T-helper 2 cell treated with Interferon-gamma antibody and Interleukin-4, amounts not matched to agents 5 μg/mL and 100 μg/mL, for 36 hours (primary cell): Measurements from ENCODE around the gene OLAH.

Experiments used
- DNase-seq: peaks from one replicate; pipeline ENCODE4 v3.0.0; 2021; ENCODE audit warnings: low spot score
- H3K27ac Mint-ChIP-seq: one replicate; pipeline ENCODE4 v1.8.0; 2021; ENCODE audit warnings: mild to moderate bottlenecking, mixed read lengths
- H3K27me3 Mint-ChIP-seq: one replicate; pipeline ENCODE4 v1.8.0; 2021; ENCODE audit warnings: low read depth, mixed read lengths
- H3K36me3 Mint-ChIP-seq: one replicate; pipeline ENCODE4 v1.8.0; 2021; ENCODE audit warnings: low read depth, mixed read lengths
- H3K4me1 Mint-ChIP-seq: one replicate; pipeline ENCODE4 v1.8.0; 2021; ENCODE audit warnings: low read depth, mixed read lengths
- H3K4me3 Mint-ChIP-seq: one replicate; pipeline ENCODE4 v1.8.0; 2022; ENCODE audit warnings: mild to moderate bottlenecking, moderate library complexity, mixed read lengths
- H3K9me3 Mint-ChIP-seq: one replicate; pipeline ENCODE4 v1.8.0; 2021; ENCODE audit warnings: mixed read lengths

Gene OLAH

GRCh38 chr10:15091418-15091817, 47.7 kb downstream of the OLAH start:
- Mint-ChIP-seq H3K27ac (no peak overlapping the region), H3K4me1 (peaks cover under 1% of the 10 kb centered on the region), H3K9me3 (no peaks in the 10 kb centered on the region), H3K4me3 (no peak overlapping the region), H3K36me3 (no peaks in the 10 kb centered on the region), H3K27me3 (peaks cover 18% of the 10 kb centered on the region)
- no peak for DNase-seq

- Mint-ChIP-seq H3K27me3 (peaks cover 18% of the 10 kb centered on the region), H3K36me3 (peaks cover 4% of the 10 kb centered on the region), H3K27ac (no peak overlapping the region), H3K9me3 (no peaks in the 10 kb centered on the region), H3K4me3 (no peak overlapping the region), H3K4me1 (peaks cover 4% of the 10 kb centered on the region)
- no peak for DNase-seq
Observed at GRCh38 chr10:15092855-15093408, 49.2 kb downstream of the OLAH start.

- peak overlapping the region; percentile 90 for H3K4me3 Mint-ChIP-seq
- H3K4me1 Mint-ChIP-seq = peaks cover 18% of the 10 kb centered on the region
- H3K27me3 Mint-ChIP-seq = peaks cover 8% of the 10 kb centered on the region
- H3K9me3 Mint-ChIP-seq = no peaks in the 10 kb centered on the region
- peaks cover 21% of the 10 kb centered on the region for H3K36me3 Mint-ChIP-seq
- no peak for DNase-seq
- H3K27ac Mint-ChIP-seq = peak overlapping the region; percentile 94
Observed at GRCh38 chr10:15096661-15097010, 52.9 kb downstream of the OLAH start.

- peak within 1 kb of the TSS; percentile 90 for H3K4me3 Mint-ChIP-seq
- peaks cover 25% of the 10 kb centered on the region for H3K36me3 Mint-ChIP-seq
- DNase-seq = peak; percentile 95
- peaks cover 6% of the 10 kb centered on the region for H3K27me3 Mint-ChIP-seq
- H3K4me1 Mint-ChIP-seq = peaks cover 18% of the 10 kb centered on the region
- H3K9me3 Mint-ChIP-seq = no peaks in the 10 kb centered on the region
- peak within 1 kb of the TSS; percentile 94 for H3K27ac Mint-ChIP-seq
Observed at GRCh38 chr10:15097011-15097812, 53.5 kb downstream of the OLAH start, which contains the start of gene RPP38. RPP38 (plus strand) TSS chr10:15097355; CDS start chr10:15103315, 5,960 bp downstream.

- Mint-ChIP-seq H3K9me3 (no peaks in the 10 kb centered on the region), H3K27ac (no peak overlapping the region), H3K4me1 (peaks cover 18% of the 10 kb centered on the region), H3K27me3 (peaks cover 2% of the 10 kb centered on the region), H3K36me3 (peaks cover 40% of the 10 kb centered on the region), H3K4me3 (peak overlapping the region; percentile 29)
- no peak for DNase-seq
Observed at GRCh38 chr10:15099886-15100285, 56.1 kb downstream of the OLAH start.

GRCh38 chr10:15103513-15103912, 59.8 kb downstream of the OLAH start:
- Mint-ChIP-seq H3K4me3 (no peak overlapping the region), H3K9me3 (no peaks in the 10 kb centered on the region), H3K27ac (no peak overlapping the region), H3K27me3 (no peaks in the 10 kb centered on the region), H3K36me3 (peaks cover 60% of the 10 kb centered on the region), H3K4me1 (peaks cover 22% of the 10 kb centered on the region)
- no peak for DNase-seq

- Mint-ChIP-seq H3K9me3 (no peaks in the 10 kb centered on the region), H3K27me3 (no peaks in the 10 kb centered on the region), H3K27ac (no peak overlapping the region), H3K4me1 (peaks cover 8% of the 10 kb centered on the region), H3K36me3 (peaks cover 55% of the 10 kb centered on the region), H3K4me3 (no peak overlapping the region)
- DNase-seq = peak; percentile 57
Observed at GRCh38 chr10:15106352-15107013, 62.7 kb downstream of the OLAH start.

GRCh38 chr10:15112657-15113056, 68.9 kb downstream of the OLAH start:
- H3K36me3 Mint-ChIP-seq = peaks cover 35% of the 10 kb centered on the region
- H3K27me3 Mint-ChIP-seq = no peaks in the 10 kb centered on the region
- H3K4me1 Mint-ChIP-seq = peaks cover 8% of the 10 kb centered on the region
- H3K27ac Mint-ChIP-seq = peak overlapping the region; percentile 4
- no peak for DNase-seq
- no peak overlapping the region for H3K4me3 Mint-ChIP-seq
- H3K9me3 Mint-ChIP-seq = no peaks in the 10 kb centered on the region

GRCh38 chr10:15113766-15114165, 70.0 kb downstream of the OLAH start:
- no peak overlapping the region for H3K4me3 Mint-ChIP-seq
- H3K4me1 Mint-ChIP-seq = peaks cover 8% of the 10 kb centered on the region
- no peak overlapping the region for H3K27ac Mint-ChIP-seq
- no peak for DNase-seq
- H3K36me3 Mint-ChIP-seq = peaks cover 30% of the 10 kb centered on the region
- no peaks in the 10 kb centered on the region for H3K9me3 Mint-ChIP-seq
- H3K27me3 Mint-ChIP-seq = no peaks in the 10 kb centered on the region

- Mint-ChIP-seq H3K9me3 (no peaks in the 10 kb centered on the region), H3K4me1 (peaks cover 10% of the 10 kb centered on the region), H3K27ac (no peak overlapping the region), H3K4me3 (no peak overlapping the region), H3K27me3 (no peaks in the 10 kb centered on the region), H3K36me3 (peaks cover 41% of the 10 kb centered on the region)
- DNase-seq = no peak
Observed at GRCh38 chr10:15116225-15116624, 72.5 kb downstream of the OLAH start.

GRCh38 chr10:15118615-15119014, 74.9 kb downstream of the OLAH start:
- no peak for DNase-seq
- H3K36me3 Mint-ChIP-seq = peaks cover 41% of the 10 kb centered on the region
- H3K4me3 Mint-ChIP-seq = no peak overlapping the region
- H3K27ac Mint-ChIP-seq = no peak overlapping the region
- peaks cover 22% of the 10 kb centered on the region for H3K4me1 Mint-ChIP-seq
- no peaks in the 10 kb centered on the region for H3K9me3 Mint-ChIP-seq
- no peaks in the 10 kb centered on the region for H3K27me3 Mint-ChIP-seq

- DNase-seq = no peak
- no peaks in the 10 kb centered on the region for H3K27me3 Mint-ChIP-seq
- H3K4me1 Mint-ChIP-seq = peaks cover 37% of the 10 kb centered on the region
- no peak overlapping the region for H3K27ac Mint-ChIP-seq
- no peaks in the 10 kb centered on the region for H3K9me3 Mint-ChIP-seq
- H3K4me3 Mint-ChIP-seq = no peak overlapping the region
- H3K36me3 Mint-ChIP-seq = peaks cover 52% of the 10 kb centered on the region
Observed at GRCh38 chr10:15120523-15120922, 76.8 kb downstream of the OLAH start.

GRCh38 chr10:15121707-15122106, 78.0 kb downstream of the OLAH start:
- no peaks in the 10 kb centered on the region for H3K27me3 Mint-ChIP-seq
- H3K27ac Mint-ChIP-seq = peak overlapping the region; percentile 62
- peak overlapping the region; percentile 32 for H3K4me3 Mint-ChIP-seq
- no peak for DNase-seq
- no peaks in the 10 kb centered on the region for H3K9me3 Mint-ChIP-seq
- H3K4me1 Mint-ChIP-seq = peaks cover 36% of the 10 kb centered on the region
- peaks cover 61% of the 10 kb centered on the region for H3K36me3 Mint-ChIP-seq

- Mint-ChIP-seq H3K27me3 (no peaks in the 10 kb centered on the region), H3K36me3 (peaks cover 62% of the 10 kb centered on the region), H3K4me3 (peak overlapping the region; percentile 71), H3K4me1 (peaks cover 36% of the 10 kb centered on the region), H3K27ac (peak overlapping the region; percentile 95), H3K9me3 (no peaks in the 10 kb centered on the region)
- peak; percentile 17 for DNase-seq
Observed at GRCh38 chr10:15122477-15123030, 78.8 kb downstream of the OLAH start.
